D721Med (cell line): Measurements from ENCODE around the gene MARVELD1.
"Not testable (repeated sequence)": the region's sequence is repeated elsewhere in the genome, so short reads cannot be mapped to it uniquely, and the experiment has no call there.

Source experiments
- DNase-seq: peaks from one replicate; pipeline ENCODE4 v3.0.0; 2011; ENCODE audit warnings: low spot score; ENCODE audit not compliant: insufficient read length
- FAIRE-seq: peaks from 2 replicates; lab custom pipeline; 2011; peaks lifted over from hg19 to GRCh38; lab: Jason Lieb, UNC
- CTCF ChIP-seq: IDR thresholded peaks from 2 replicates; pipeline ENCODE4 v1.5.1; 2012; ENCODE audit warnings: mild to moderate bottlenecking, control low read depth; ENCODE audit not compliant: insufficient read depth; ENCODE audit errors: missing control alignments

Gene MARVELD1

GRCh38 chr10:97676770-97677581 is 36.6 kb upstream of the MARVELD1 start:
- TF ChIP-seq CTCF = peak; percentile 91
- FAIRE-seq (no peak), DNase-seq (peak; percentile 72)

GRCh38 chr10:97679594-97679993 is 33.9 kb upstream of the MARVELD1 start:
- no peak for TF ChIP-seq CTCF
- FAIRE-seq = no peak
- no peak for DNase-seq

DNA sequence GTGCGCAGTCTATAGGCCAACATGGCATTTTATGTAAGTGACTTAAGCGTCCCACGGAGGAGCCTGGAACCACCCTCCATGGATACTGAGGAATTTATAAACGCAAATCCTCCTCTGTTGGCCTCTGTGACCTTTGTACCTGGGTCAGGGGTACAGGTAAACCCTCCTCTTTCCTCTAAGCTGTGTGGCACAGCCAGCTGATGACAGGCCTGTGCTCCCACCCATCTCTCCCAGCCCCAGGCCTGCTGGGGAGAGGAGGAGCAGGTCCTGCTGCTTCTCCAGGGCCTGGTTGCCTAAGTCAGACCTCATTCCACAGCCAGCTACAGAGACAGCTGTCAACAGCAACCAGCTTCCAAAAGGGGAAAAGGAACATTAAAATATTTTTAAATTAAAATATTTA is 31.5 kb upstream of the MARVELD1 start:
- FAIRE-seq (no peak), DNase-seq (no peak)
- TF ChIP-seq CTCF = no peak

GRCh38 chr10:97683556-97684367 is 29.8 kb upstream of the MARVELD1 start:
- FAIRE-seq = no peak
- DNase-seq = no peak
- TF ChIP-seq CTCF = no peak

- not testable (repeated sequence) for FAIRE-seq, DNase-seq
Measured at GRCh38 chr10:97684368-97684713, 29.2 kb upstream of the MARVELD1 start.

GRCh38 chr10:97684866-97685394 is 28.6 kb upstream of the MARVELD1 start:
- DNase-seq (no peak), FAIRE-seq (no peak)
- TF ChIP-seq CTCF = no peak

GRCh38 chr10:97685395-97685958 is 28.1 kb upstream of the MARVELD1 start:
- no peak for FAIRE-seq
- no peak for TF ChIP-seq CTCF
- DNase-seq = no peak
